Gastrocnemius medialis (tissue), 4 donors: ENCODE measurements around the gene KRTAP5-3. TPM values are rescaled to one million over a fixed set of nuclear protein-coding genes. Genes with fewer than 3 reads are reported as not detected.

Experiments
- ATAC-seq, 2 donors: fragments of 150-250 bp; one replicate each; pipeline ENCODE4 v1.9.1; 2016
- DNase-seq, 2 donors: peaks; one replicate each; pipeline ENCODE4 v3.0.0-alpha.2; 2019
- H3K27ac ChIP-seq, 4 donors: fragments of 200-600 bp; sonication (generic); 1 replicate in 1 of 4; 2 replicates in 3 of 4; pipeline ENCODE4 v1.5.1; 2016 to 2018; ENCODE audit warnings: mild to moderate bottlenecking in 2 of 4, moderate library complexity in 1 of 4
- H3K27me3 ChIP-seq, 3 donors: fragments of 200-600 bp; sonication (generic) in 2 of 3; 1 replicate in 1 of 3; 2 replicates in 2 of 3; pipeline versions ENCODE4 v1.5.1 to v1.6.0; 2016 to 2019; ENCODE audit warnings: mild to moderate bottlenecking in 1 of 3, moderate library complexity in 1 of 3
- H3K36me3 ChIP-seq, 2 donors: fragments of 200-600 bp; sonication (generic) in 1 of 2; one replicate each; pipeline ENCODE4 v1.5.1; 2017 to 2018
- H3K4me1 ChIP-seq, 2 donors: fragments of 200-600 bp; sonication (generic) in 1 of 2; one replicate each; pipeline ENCODE4 v1.5.1; 2016 to 2017; ENCODE audit warnings: mild to moderate bottlenecking in 2 of 2
- H3K4me3 ChIP-seq, 4 donors: fragments of 200-600 bp; sonication (generic) in 3 of 4; 1 replicate in 1 of 4; 2 replicates in 3 of 4; pipeline ENCODE4 v1.5.1; 2016 to 2019; ENCODE audit warnings: mild to moderate bottlenecking in 2 of 4
- H3K9me3 ChIP-seq, 3 donors: fragments of 200-600 bp; sonication (generic) in 2 of 3; 1 replicate in 1 of 3; 2 replicates in 2 of 3; pipeline ENCODE4 v1.5.1; 2016 to 2019
- CTCF ChIP-seq, 5 experiments: fragments of 450-650 bp in 3 of 5; fragments of 200-600 bp in 2 of 5; sonication (generic) in 2 of 5; IDR thresholded peaks in 4 of 5; conservative IDR thresholded peaks in 1 of 5; 1 replicate in 4 of 5; 2 replicates in 1 of 5; pipeline ENCODE4 v1.5.1; 2016 to 2019; ENCODE audit warnings: antibody characterized with exemption in 5 of 5, mild to moderate bottlenecking in 3 of 5, moderate library complexity in 3 of 5
- POLR2A ChIP-seq, 2 donors: fragments of 450-650 bp; IDR thresholded peaks; one replicate each; pipeline ENCODE4 v1.6.1; 2017; ENCODE audit warnings: antibody characterized with exemption in 2 of 2, mild to moderate bottlenecking in 2 of 2, moderate library complexity in 2 of 2
- in situ Hi-C, 4 donors: fragments of 200-750 bp; cut with MboI; loops; one replicate each; pipeline versions ENCODE4 v1.15.0 to v1.8.0; 2017; ENCODE audit warnings: low sequenced_read_pairs in 4 of 4
- intact Hi-C: fragments of 100-400 bp; cut with DNase I; formaldehyde crosslinking; loops from one replicate; pipeline ENCODE4 v1.15.1; 2023; ENCODE audit warnings: low total_unique reads
- total RNA-seq, 4 donors: library from RNA; depleted of rRNA; stranded (reverse); fragments of >200 nt; gene quantifications; one replicate each; pipeline versions ENCODE4 v1.1.0 to v1.2.3, GENCODE V29; 2016

KRTAP5-3 gene
- total RNA-seq, 4 donors from 2014 or later = not detected

- TF ChIP-seq CTCF (IDR thresholded peaks at IDR 0.05 in 4 of 5, conservative IDR thresholded peaks at IDR 0.05 in 1 of 5) = no peak
- no peak for TF ChIP-seq POLR2A (IDR thresholded peaks at IDR 0.05)
- in situ Hi-C loops (no loop called here), intact Hi-C loops (no loop called here)
- Histone ChIP-seq H3K4me3 (no peak overlapping the region), H3K9me3 (no peaks in the 10 kb centered on the region), H3K36me3 (no peaks in the 10 kb centered on the region), H3K27ac (peak overlapping the region in 2 of 4 donors; percentile 94 to 95), H3K4me1 (peaks cover 21 to 65% of the 10 kb centered on the region in 2 donors), H3K27me3 (no peaks in the 10 kb centered on the region)
- no peak for ATAC-seq
- DNase-seq = no peak
These were observed 46.3 kb downstream of the KRTAP5-3 start for GRCh38 chr11:1561955-1562354.

GRCh38 chr11:1561266-1561665, 47.0 kb downstream of the KRTAP5-3 start:
- Histone ChIP-seq H3K9me3 (no peaks in the 10 kb centered on the region), H3K4me3 (no peak overlapping the region), H3K36me3 (no peaks in the 10 kb centered on the region), H3K27ac (peak overlapping the region in 3 of 4 donors; percentile 87 to 95 (median 94)), H3K4me1 (peaks cover 21 to 58% of the 10 kb centered on the region in 2 donors), H3K27me3 (no peaks in the 10 kb centered on the region)
- no peak for ATAC-seq
- intact Hi-C loops (no loop called here), in situ Hi-C loops (no loop called here)
- no peak for TF ChIP-seq POLR2A (IDR thresholded peaks at IDR 0.05)
- DNase-seq = no peak

GRCh38 chr11:1560649-1561251, 47.5 kb downstream of the KRTAP5-3 start:
- peak overlapping the region; percentile 87 to 95 (median 92) for H3K27ac ChIP-seq
- H3K4me1 ChIP-seq = peaks cover 21 to 53% of the 10 kb centered on the region in 2 donors
- no peaks in the 10 kb centered on the region for H3K27me3 ChIP-seq
- intact Hi-C loops = no loop called here
- DNase-seq = no peak
- no peaks in the 10 kb centered on the region for H3K9me3 ChIP-seq
- TF ChIP-seq CTCF (IDR thresholded peaks at IDR 0.05 in 4 of 5, conservative IDR thresholded peaks at IDR 0.05 in 1 of 5) (peak in 1 of 5 experiments; percentile 22), POLR2A (IDR thresholded peaks at IDR 0.05) (no peak)
- ATAC-seq = no peak
- in situ Hi-C loops = no loop called here
- no peaks in the 10 kb centered on the region for H3K36me3 ChIP-seq
- no peak overlapping the region for H3K4me3 ChIP-seq

- Histone ChIP-seq H3K4me3 (no peak overlapping the region), H3K27me3 (no peaks in the 10 kb centered on the region), H3K27ac (peak overlapping the region; percentile 87 to 95 (median 92)), H3K36me3 (no peaks in the 10 kb centered on the region), H3K9me3 (no peaks in the 10 kb centered on the region), H3K4me1 (peaks cover 21 to 46% of the 10 kb centered on the region in 2 donors)
- ATAC-seq = peak in 1 of 2 donors; percentile 3
- intact Hi-C loops (no loop called here), in situ Hi-C loops (no loop called here)
- TF ChIP-seq CTCF (IDR thresholded peaks at IDR 0.05 in 4 of 5, conservative IDR thresholded peaks at IDR 0.05 in 1 of 5) (no peak), POLR2A (IDR thresholded peaks at IDR 0.05) (no peak)
- DNase-seq = no peak
These were observed 48.1 kb downstream of the KRTAP5-3 start for GRCh38 chr11:1560002-1560648.

GRCh38 chr11:1559111-1559951, 48.9 kb downstream of the KRTAP5-3 start:
- TF ChIP-seq CTCF (IDR thresholded peaks at IDR 0.05 in 4 of 5, conservative IDR thresholded peaks at IDR 0.05 in 1 of 5) (peak in 2 of 5 experiments; percentile 26 to 27), POLR2A (IDR thresholded peaks at IDR 0.05) (peak in 1 of 2 donors; percentile 43)
- H3K27ac ChIP-seq = peak overlapping the region; percentile 87 to 95 (median 92)
- ATAC-seq (peak; percentile 82 to 85), DNase-seq (peak; percentile 79 to 96)
- in situ Hi-C loops = no loop called here
- H3K4me1 ChIP-seq = peaks cover 21 to 41% of the 10 kb centered on the region in 2 donors
- intact Hi-C loops = loop anchor here (1.0 kb wide), 2 partner anchors 12 to 13 kb away; partner anchors contain the start of gene DUSP8
- peak overlapping the region in 3 of 4 donors; percentile 17 to 27 (median 22) for H3K4me3 ChIP-seq
- no peaks in the 10 kb centered on the region for H3K36me3 ChIP-seq
- H3K27me3 ChIP-seq = no peaks in the 10 kb centered on the region
- no peaks in the 10 kb centered on the region for H3K9me3 ChIP-seq
